ENCODE results near the gene CAPS. TPM values are rescaled to one million over a fixed set of nuclear protein-coding genes. Genes with fewer than 3 reads are reported as not detected.

Gene CAPS
- polyA plus RNA-seq, 1 donor (not counting 4 experiments of a cell fraction or from before 2014, with no cell fraction given): 2.7 TPM

- Histone ChIP-seq H4K20me1 (ENCODE audit: control insufficient read depth, extremely low read depth, insufficient read depth, low read length) (peaks cover 38% of the 10 kb centered on the region), H3K4me3 (ENCODE audit: control insufficient read depth in 2 of 3, extremely low read depth in 1 of 3, insufficient read depth in 2 of 3, low read depth in 1 of 3, low read length in 3 of 3) (no peak overlapping the region), H3K9me3 (ENCODE audit: control insufficient read depth, low read depth, low read length) (no peaks in the 10 kb centered on the region), H3K9me1 (ENCODE audit: control insufficient read depth, extremely low read depth, insufficient read depth, low read length) (peaks cover 4% of the 10 kb centered on the region), H3K27ac (ENCODE audit: control insufficient read depth, insufficient read depth, low read length) (no peak overlapping the region), H3K27me3 (ENCODE audit: control insufficient read depth, extremely low read depth, insufficient read depth, low read length) (no peaks in the 10 kb centered on the region), H2AFZ (ENCODE audit: control insufficient read depth, low read length) (no peak overlapping the region), H3K4me2 (ENCODE audit: control insufficient read depth, extremely low read depth, insufficient read depth, low read depth, low read length) (no peak overlapping the region), H3K79me2 (ENCODE audit: control insufficient read depth, insufficient read depth, low read length) (peaks cover 88% of the 10 kb centered on the region), H3K36me3 (ENCODE audit: control insufficient read depth in 2 of 2, extremely low read depth in 1 of 2, insufficient read depth in 2 of 2, low read length in 2 of 2) (peaks cover 3 to 4% of the 10 kb centered on the region in 2 experiments), H3K9ac (ENCODE audit: control insufficient read depth, extremely low read depth, insufficient read depth, low read length) (no peak overlapping the region), H3K4me1 (ENCODE audit: control insufficient read depth, extremely low read depth, insufficient read depth, low read length) (peaks cover 18% of the 10 kb centered on the region)
- no peak for DNase-seq (ENCODE audit: low read depth, low spot score)
- no peak for TF ChIP-seq CTCF (optimal IDR thresholded peaks at IDR 0.05 in 1 of 3, IDR thresholded peaks at IDR 0.05 in 1 of 3, conservative IDR thresholded peaks at IDR 0.05 in 1 of 3; ENCODE audit: extremely low read depth in 1 of 3, insufficient read depth in 2 of 3, low read length in 3 of 3)
- TF ChIP-seq EZH2 (IDR thresholded peaks at IDR 0.05; ENCODE audit: low read length): no peak
- no peak for FAIRE-seq
- dilution Hi-C loops (cut with MboI; ENCODE audit: extremely low pct_ligation_motif_present, low sequenced_read_pairs): no loop called here
Observed at GRCh38 chr19:5963855-5964254, 49.8 kb downstream of the CAPS start.

GRCh38 chr19:5964816-5965565 is 50.9 kb downstream of the CAPS start:
- dilution Hi-C loops (cut with MboI; ENCODE audit: extremely low pct_ligation_motif_present, low sequenced_read_pairs): no loop called here
- Histone ChIP-seq H2AFZ (ENCODE audit: control insufficient read depth, low read length) (no peak overlapping the region), H3K4me1 (ENCODE audit: control insufficient read depth, extremely low read depth, insufficient read depth, low read length) (peaks cover 29% of the 10 kb centered on the region), H3K27me3 (ENCODE audit: control insufficient read depth, extremely low read depth, insufficient read depth, low read length) (no peaks in the 10 kb centered on the region), H3K4me2 (ENCODE audit: control insufficient read depth, extremely low read depth, insufficient read depth, low read depth, low read length) (no peak overlapping the region), H3K4me3 (ENCODE audit: control insufficient read depth in 2 of 3, extremely low read depth in 1 of 3, insufficient read depth in 2 of 3, low read depth in 1 of 3, low read length in 3 of 3) (no peak overlapping the region), H3K9ac (ENCODE audit: control insufficient read depth, extremely low read depth, insufficient read depth, low read length) (no peak overlapping the region), H4K20me1 (ENCODE audit: control insufficient read depth, extremely low read depth, insufficient read depth, low read length) (peaks cover 49% of the 10 kb centered on the region), H3K79me2 (ENCODE audit: control insufficient read depth, insufficient read depth, low read length) (peaks cover 87% of the 10 kb centered on the region), H3K9me3 (ENCODE audit: control insufficient read depth, low read depth, low read length) (no peaks in the 10 kb centered on the region), H3K36me3 (ENCODE audit: control insufficient read depth in 2 of 2, extremely low read depth in 1 of 2, insufficient read depth in 2 of 2, low read length in 2 of 2) (peaks cover 2 to 8% of the 10 kb centered on the region in 2 experiments), H3K9me1 (ENCODE audit: control insufficient read depth, extremely low read depth, insufficient read depth, low read length) (peaks cover 7% of the 10 kb centered on the region), H3K27ac (ENCODE audit: control insufficient read depth, insufficient read depth, low read length) (no peak overlapping the region)
- DNase-seq (ENCODE audit: low read depth, low spot score): no peak
- FAIRE-seq: no peak
- TF ChIP-seq CTCF (optimal IDR thresholded peaks at IDR 0.05 in 1 of 3, IDR thresholded peaks at IDR 0.05 in 1 of 3, conservative IDR thresholded peaks at IDR 0.05 in 1 of 3; ENCODE audit: extremely low read depth in 1 of 3, insufficient read depth in 2 of 3, low read length in 3 of 3) (no peak), EZH2 (IDR thresholded peaks at IDR 0.05; ENCODE audit: low read length) (no peak)

Other genes with a start within 250 kb of the CAPS start
- 28.5 to 80.5 TPM (median 35.2 TPM) in 3 replicates for gene MICOS13, start 233.7 kb upstream of the CAPS start, polyA plus RNA-seq
- 3.3 to 9.1 TPM (median 3.7 TPM) in 3 replicates for gene HSD11B1L, start 233.2 kb upstream of the CAPS start, polyA plus RNA-seq
- gene RPL36, start 224.0 kb upstream of the CAPS start, polyA plus RNA-seq: 562 to 1,236 TPM (median 636 TPM) in 3 replicates
- gene LONP1, start 194.1 kb upstream of the CAPS start, polyA plus RNA-seq: 24.2 to 29.6 TPM (median 27.7 TPM) in 3 replicates
- not detected in 3 replicates for gene CATSPERD, start 193.6 kb upstream of the CAPS start, polyA plus RNA-seq
- 0.55 to 1.4 TPM (median 0.76 TPM) in 3 replicates for gene PRR22, start 129.5 kb upstream of the CAPS start, polyA plus RNA-seq
- gene DUS3L, start 123.1 kb upstream of the CAPS start, polyA plus RNA-seq: 12.0 to 14.9 TPM (median 14.2 TPM) in 3 replicates
- not detected in 3 replicates for gene NRTN, start 109.2 kb upstream of the CAPS start, polyA plus RNA-seq
- gene FUT6, start 74.6 kb upstream of the CAPS start, polyA plus RNA-seq: not detected in 3 replicates
- gene FUT3, start 62.8 kb upstream of the CAPS start, polyA plus RNA-seq: 2.6 to 3.0 TPM (median 2.9 TPM) in 3 replicates
- gene FUT5, start 43.7 kb upstream of the CAPS start, polyA plus RNA-seq: 0.03 TPM in 1 of 3 replicates, not detected in the others
- gene NDUFA11, start 10.5 kb upstream of the CAPS start, polyA plus RNA-seq: 122 to 323 TPM (median 217 TPM) in 3 replicates
- 2.1 to 3.0 TPM (median 2.2 TPM) in 3 replicates for gene VMAC, start 9.4 kb upstream of the CAPS start, polyA plus RNA-seq
- gene RANBP3, start 63.9 kb downstream of the CAPS start, polyA plus RNA-seq: 36.4 to 61.4 TPM (median 44.6 TPM) in 3 replicates
- 5.8 to 7.3 TPM (median 5.9 TPM) in 3 replicates for gene RFX2, start 196.2 kb downstream of the CAPS start, polyA plus RNA-seq
- not detected in 3 replicates for gene ACSBG2, start 221.4 kb downstream of the CAPS start, polyA plus RNA-seq

All from keratinocyte (primary cell).